BLaER1 (cell line): Measurements from ENCODE around the gene SLC2A3.
"Not testable (repeated sequence)": the region's sequence is repeated elsewhere in the genome, so short reads cannot be mapped to it uniquely, and the experiment has no call there.

Experiments
- H3K27ac ChIP-seq: shearing (Covaris generic); formaldehyde crosslinking; 2 replicates; pipeline ENCODE4 v1.8.1; 2022
- H3K27me3 ChIP-seq: shearing (Covaris generic); formaldehyde crosslinking; 2 replicates; pipeline ENCODE4 v1.8.1; 2022
- H3K36me3 ChIP-seq: shearing (Covaris generic); formaldehyde crosslinking; 2 replicates; pipeline ENCODE4 v1.8.1; 2022
- H3K4me1 ChIP-seq: shearing (Covaris generic); formaldehyde crosslinking; 2 replicates; pipeline ENCODE4 v1.8.1; 2022
- H3K4me2 ChIP-seq: shearing (Covaris generic); formaldehyde crosslinking; 2 replicates; pipeline ENCODE4 v1.8.1; 2022
- H3K4me3 ChIP-seq: shearing (Covaris generic); formaldehyde crosslinking; 2 replicates; pipeline ENCODE4 v1.8.1; 2022
- H3K9ac ChIP-seq: shearing (Covaris generic); formaldehyde crosslinking; 2 replicates; pipeline ENCODE4 v1.8.1; 2022
- H3K9me3 ChIP-seq: shearing (Covaris generic); formaldehyde crosslinking; 2 replicates; pipeline ENCODE4 v1.8.1; 2022
- H4K20me1 ChIP-seq: shearing (Covaris generic); formaldehyde crosslinking; 2 replicates; pipeline ENCODE4 v1.8.1; 2022
- Cebpa-rat ChIP-seq: shearing (Covaris generic); IDR thresholded peaks from 2 replicates; pipeline ENCODE4 v1.8.1; 2022

SLC2A3 gene

GRCh38 chr12:7935590-7936581 is at the start of gene SLC2A3:
Gene SLC2A3, minus strand, starts transcription at chr12:7936187. Its CDS starts 153 bp downstream, at chr12:7936034.
- H3K4me2 ChIP-seq, result peak within 1 kb of the TSS; percentile 87
- peaks cover 43% of the 10 kb centered on the region for H3K4me1 ChIP-seq
- TF ChIP-seq Cebpa-rat, result no peak
- H3K27me3 ChIP-seq, result no peaks in the 10 kb centered on the region
- H3K9me3 ChIP-seq, result no peaks in the 10 kb centered on the region
- H4K20me1 ChIP-seq, result peaks cover 47% of the 10 kb centered on the region
- peak within 1 kb of the TSS; percentile 74 for H3K4me3 ChIP-seq
- peaks cover 22% of the 10 kb centered on the region for H3K36me3 ChIP-seq
- H3K9ac ChIP-seq, result peak within 1 kb of the TSS; percentile 82
- H3K27ac ChIP-seq, result peak within 1 kb of the TSS; percentile 81

DNA sequence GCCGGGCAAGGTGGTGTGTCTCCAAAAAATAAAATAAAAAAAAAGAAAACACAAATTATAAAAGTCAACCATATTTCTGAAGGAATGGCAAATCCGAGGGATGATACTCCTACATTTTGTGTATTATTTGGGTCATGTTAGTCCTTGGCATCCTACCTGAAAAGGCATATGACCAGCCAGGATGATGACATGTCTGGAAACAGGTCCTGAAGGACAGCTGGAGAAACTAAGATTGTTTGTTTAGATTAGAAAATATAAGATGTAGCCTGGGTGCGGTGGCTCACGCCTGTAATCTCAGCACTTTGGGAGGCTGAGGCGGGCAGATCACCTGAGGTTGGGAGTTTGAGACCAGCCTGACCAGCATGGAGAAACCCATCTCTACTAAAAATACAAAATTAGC is 48.9 kb upstream of the SLC2A3 start:
- no peak for TF ChIP-seq Cebpa-rat
- no peaks in the 10 kb centered on the region for H3K27me3 ChIP-seq
- no peak overlapping the region for H3K27ac ChIP-seq
- no peaks in the 10 kb centered on the region for H3K36me3 ChIP-seq
- H3K4me2 ChIP-seq, result no peak overlapping the region
- H3K4me3 ChIP-seq, result no peak overlapping the region
- peaks cover 10% of the 10 kb centered on the region for H3K4me1 ChIP-seq
- H3K9ac ChIP-seq, result no peak overlapping the region
- H3K9me3 ChIP-seq, result no peaks in the 10 kb centered on the region
- H4K20me1 ChIP-seq, result no peaks in the 10 kb centered on the region

DNA sequence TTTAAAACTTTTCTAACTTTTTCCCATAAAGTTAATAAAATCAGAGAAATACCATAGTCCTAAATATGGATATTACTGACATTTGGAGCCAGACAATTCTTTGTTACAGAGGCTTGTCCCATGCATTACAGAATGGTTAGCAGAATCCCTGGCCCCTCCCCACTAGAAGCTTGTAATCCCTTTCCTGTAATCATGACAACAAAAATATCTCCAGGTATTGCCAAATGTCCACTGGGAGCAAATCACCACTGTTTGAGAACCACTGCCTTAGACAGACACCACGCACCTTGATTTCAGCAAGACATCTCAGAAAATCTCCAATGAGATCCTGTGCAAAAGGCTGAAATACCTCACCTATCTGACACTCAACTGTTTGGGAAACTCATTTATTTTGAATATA is 47.5 kb upstream of the SLC2A3 start:
- not testable (repeated sequence) for H3K27me3 ChIP-seq, H3K4me2 ChIP-seq, H3K4me3 ChIP-seq, H3K9me3 ChIP-seq, H3K36me3 ChIP-seq, H3K27ac ChIP-seq, H3K9ac ChIP-seq, H4K20me1 ChIP-seq, H3K4me1 ChIP-seq

GRCh38 chr12:7983019-7983418 is 47.0 kb upstream of the SLC2A3 start:
- H3K36me3 ChIP-seq, H3K9ac ChIP-seq, H4K20me1 ChIP-seq, H3K4me1 ChIP-seq, H3K27ac ChIP-seq, H3K27me3 ChIP-seq, H3K9me3 ChIP-seq, H3K4me2 ChIP-seq, H3K4me3 ChIP-seq: not testable (repeated sequence)

DNA sequence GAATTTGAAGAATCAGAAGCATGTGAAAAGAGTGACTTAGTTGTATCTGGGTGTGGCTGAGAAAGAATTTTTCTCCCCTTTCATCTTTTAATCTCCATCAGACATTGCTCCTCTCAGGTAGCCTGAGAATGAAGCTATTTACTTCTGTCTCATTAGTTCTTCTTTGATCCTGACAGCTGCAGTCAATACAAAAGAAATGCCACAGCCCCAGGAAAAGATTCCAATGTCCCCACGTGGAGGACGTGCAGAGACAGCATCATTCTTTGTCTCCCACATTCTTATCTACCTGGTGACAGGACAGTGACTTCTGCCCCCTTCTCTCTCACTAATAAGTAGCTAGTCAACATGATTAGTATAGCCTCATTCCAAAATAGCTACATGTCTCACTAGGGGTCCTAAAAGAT is 46.3 kb upstream of the SLC2A3 start:
- not testable (repeated sequence) for H3K27ac ChIP-seq, H3K9me3 ChIP-seq, H3K9ac ChIP-seq, H3K4me1 ChIP-seq, H4K20me1 ChIP-seq, H3K4me3 ChIP-seq, H3K36me3 ChIP-seq, H3K27me3 ChIP-seq, H3K4me2 ChIP-seq

DNA sequence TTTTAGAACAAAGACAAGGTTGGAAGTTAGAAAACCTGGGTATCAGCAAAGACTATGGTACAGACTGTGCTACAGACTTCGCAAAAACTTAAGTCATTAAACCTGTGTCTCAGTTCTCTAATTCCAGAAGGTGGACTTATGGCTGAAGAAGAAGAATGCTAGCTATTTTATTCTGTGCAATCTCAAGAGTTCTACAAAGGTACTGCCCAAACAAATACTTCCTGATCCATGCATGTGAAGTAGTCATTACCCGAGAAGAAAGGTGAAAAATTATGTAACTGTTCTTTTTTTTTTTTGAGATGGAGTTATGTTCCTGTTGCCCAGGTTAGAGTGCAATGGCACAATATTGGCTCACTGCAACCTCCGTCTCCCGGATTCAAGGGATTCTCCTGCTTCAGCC is 45.5 kb upstream of the SLC2A3 start:
- Histone ChIP-seq H3K4me2 (no peak overlapping the region), H3K4me1 (peaks cover 13% of the 10 kb centered on the region), H3K9ac (no peak overlapping the region), H3K36me3 (no peaks in the 10 kb centered on the region), H3K27me3 (no peaks in the 10 kb centered on the region), H3K27ac (no peak overlapping the region), H4K20me1 (no peaks in the 10 kb centered on the region), H3K9me3 (no peaks in the 10 kb centered on the region), H3K4me3 (no peak overlapping the region)
- TF ChIP-seq Cebpa-rat, result no peak

- not testable (repeated sequence) for H3K27ac ChIP-seq, H3K27me3 ChIP-seq, H3K36me3 ChIP-seq, H3K9me3 ChIP-seq, H4K20me1 ChIP-seq, H3K4me3 ChIP-seq, H3K9ac ChIP-seq
- Histone ChIP-seq H3K4me1 (peaks cover 52% of the 10 kb centered on the region), H3K4me2 (peak overlapping the region; percentile 59)
Measured at GRCh38 chr12:7977351-7978124, 41.6 kb upstream of the SLC2A3 start.

GRCh38 chr12:7973457-7973825 is 37.5 kb upstream of the SLC2A3 start:
- H4K20me1 ChIP-seq, result no peaks in the 10 kb centered on the region
- TF ChIP-seq Cebpa-rat, result no peak

DNA sequence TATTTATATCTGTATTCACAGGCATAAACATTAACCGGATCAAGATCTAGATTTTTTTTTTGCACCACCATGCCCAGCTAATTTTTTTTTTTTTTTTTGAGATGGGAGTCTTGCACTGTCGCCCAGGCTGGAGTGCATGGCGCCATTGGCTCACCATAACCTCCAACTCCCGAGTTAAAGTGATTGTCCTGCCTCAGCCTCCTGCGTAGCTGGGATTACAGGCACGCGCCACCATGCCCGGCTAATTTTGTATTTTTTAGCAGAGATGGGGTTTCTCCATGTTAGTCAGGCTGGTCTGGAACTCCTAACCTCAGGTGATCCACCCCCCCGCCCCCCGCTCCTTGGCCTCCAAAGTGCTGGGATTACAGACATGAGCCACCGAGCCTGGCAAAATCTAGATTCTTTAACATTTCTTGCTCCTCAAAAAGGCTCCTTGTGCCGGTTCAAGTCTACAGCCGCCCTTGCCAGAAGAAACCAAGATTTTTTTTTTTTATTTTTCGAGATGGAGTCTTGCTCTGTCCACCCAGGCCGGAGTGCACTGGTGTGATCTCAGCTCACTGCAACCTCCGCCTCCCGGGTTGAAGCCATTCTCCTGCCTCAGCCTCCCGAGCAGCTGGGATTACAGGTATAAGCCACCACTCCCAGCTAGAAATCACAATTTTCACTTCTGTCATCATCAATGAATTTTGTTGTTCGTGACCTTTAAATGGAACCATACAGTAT is 36.9 kb upstream of the SLC2A3 start:
- H3K36me3 ChIP-seq, result 0 out of 2 replicates have a peak, but pooled peaks cover 2% of the 10 kb centered on the region
- H4K20me1 ChIP-seq, result no peaks in the 10 kb centered on the region
- TF ChIP-seq Cebpa-rat, result no peak
- peak overlapping the region; percentile 75 for H3K4me2 ChIP-seq
- 0 out of 2 replicates have a peak, but pooled peaks cover 4% of the 10 kb centered on the region for H3K9me3 ChIP-seq
- H3K27ac ChIP-seq, result peak overlapping the region; percentile 77
- H3K4me3 ChIP-seq, result 0 out of 2 replicates have a peak overlapping the region, but pooled peaks have one; percentile 22
- H3K9ac ChIP-seq, result no peak overlapping the region
- H3K27me3 ChIP-seq, result no peaks in the 10 kb centered on the region
- H3K4me1 ChIP-seq, result peaks cover 88% of the 10 kb centered on the region

More at GRCh38 chr12:7973457-7973825, 37.5 kb upstream of the SLC2A3 start:
- H3K4me3 ChIP-seq, result no peak overlapping the region
- H3K9me3 ChIP-seq, result no peaks in the 10 kb centered on the region
- H3K27ac ChIP-seq, result peak overlapping the region; percentile 77
- H3K27me3 ChIP-seq, result no peaks in the 10 kb centered on the region
- H3K36me3 ChIP-seq, result no peaks in the 10 kb centered on the region
- H3K4me2 ChIP-seq, result peak overlapping the region; percentile 75
- H3K4me1 ChIP-seq, result peaks cover 84% of the 10 kb centered on the region
- H3K9ac ChIP-seq, result no peak overlapping the region

GRCh38 chr12:7972269-7972668 is 36.3 kb upstream of the SLC2A3 start:
- peak overlapping the region; percentile 77 for H3K27ac ChIP-seq
- peak overlapping the region; percentile 75 for H3K4me2 ChIP-seq

GRCh38 chr12:7971765-7972164 is 35.8 kb upstream of the SLC2A3 start:
- H3K9me3 ChIP-seq, H4K20me1 ChIP-seq, H3K36me3 ChIP-seq, H3K27me3 ChIP-seq: not testable (repeated sequence)
- Histone ChIP-seq H3K4me3 (peak overlapping the region; percentile 70), H3K9ac (peak overlapping the region; percentile 81), H3K4me1 (peaks cover 91% of the 10 kb centered on the region), H3K27ac (peak overlapping the region; percentile 86), H3K4me2 (peak overlapping the region; percentile 95)

More at GRCh38 chr12:7972269-7972668, 36.3 kb upstream of the SLC2A3 start:
- H3K4me3 ChIP-seq, result 0 out of 2 replicates have a peak overlapping the region, but pooled peaks have one; percentile 22
- H4K20me1 ChIP-seq, H3K9me3 ChIP-seq, H3K9ac ChIP-seq, H3K27me3 ChIP-seq, H3K36me3 ChIP-seq: not testable (repeated sequence)
- peaks cover 91% of the 10 kb centered on the region for H3K4me1 ChIP-seq
